ENCODE measurements around the gene WHRN. TPM values are rescaled to one million over a fixed set of nuclear protein-coding genes. Genes with fewer than 3 reads are reported as not detected.

The WHRN gene
- total and polyA plus RNA-seq, 5 experiments from 2014 or later = 0.17 to 4.2 (median 0.56) TPM

GRCh38 chr9:114355821-114356220, 149.5 kb downstream of the WHRN start:
- no peaks in the 10 kb centered on the region for H3K9me3 Mint-ChIP-seq
- H3K4me3 Mint-ChIP-seq = no peak overlapping the region
- DNase-seq = no peak
- no peak for ATAC-seq
- H3K27ac Mint-ChIP-seq = peak overlapping the region in 6 of 10 donors; percentile 48 to 91 (median 76)
- H3K36me3 Mint-ChIP-seq = peaks cover 10 to 94% (median 18%) of the 10 kb centered on the region in 3 donors
- H3K27me3 Mint-ChIP-seq = no peaks in the 10 kb centered on the region
- H3K4me1 Mint-ChIP-seq = peaks cover 18 to 70% (median 59%) of the 10 kb centered on the region in 4 donors
- POLR2A ChIA-PET = interaction anchor here (25.1 to 41.6 kb wide), 2 partner anchors 11 to 37 kb away, joined by 324 to 1589 read pairs; partner anchors contain the start of gene AKNA

Other genes with a start within 250 kb of the WHRN start
- not detected for gene ORM1, start 182.4 kb downstream of the WHRN start, total RNA-seq
- not detected for gene ORM1, start 182.4 kb downstream of the WHRN start, polyA plus RNA-seq
- not detected for gene ORM2, start 175.6 kb downstream of the WHRN start, total RNA-seq
- gene ORM2, start 175.6 kb downstream of the WHRN start, polyA plus RNA-seq = not detected
- 100 to 1,000 TPM; 425 to 430 TPM for gene AKNA, start 117.5 kb downstream of the WHRN start, total RNA-seq
- 10 to 100 TPM; 12.7 to 31.6 (median 21.3) TPM for gene AKNA, start 117.5 kb downstream of the WHRN start, polyA plus RNA-seq
- 100 to 1,000 TPM; 165 to 170 TPM for gene ATP6V1G1, start 82.3 kb upstream of the WHRN start, total RNA-seq
- 100 to 1,000 TPM; 298 to 381 (median 349) TPM for gene ATP6V1G1, start 82.3 kb upstream of the WHRN start, polyA plus RNA-seq
- gene TMEM268, start 105.8 kb upstream of the WHRN start, total RNA-seq = 10 to 100 TPM; 25.2 to 28.3 TPM
- 10 to 100 TPM in 1 of 3 donors, 1 to 10 TPM in 2; 6.5 to 16.6 (median 8.0) TPM for gene TMEM268, start 105.8 kb upstream of the WHRN start, polyA plus RNA-seq
- gene TEX53, start 152.3 kb upstream of the WHRN start, total RNA-seq = not detected
- gene TEX53, start 152.3 kb upstream of the WHRN start, polyA plus RNA-seq = not detected
- gene TEX48, start 176.7 kb upstream of the WHRN start, total RNA-seq = not detected
- not detected for gene TEX48, start 176.7 kb upstream of the WHRN start, polyA plus RNA-seq